CD4-positive, alpha-beta T cell (primary cell): ENCODE data around the gene IQGAP1. TPM values are rescaled to one million over a fixed set of nuclear protein-coding genes. Genes with fewer than 3 reads are reported as not detected.
"Not testable (repeated sequence)": the region's sequence is repeated elsewhere in the genome, so short reads cannot be mapped to it uniquely, and the experiment has no call there.

Source experiments
- ATAC-seq: fragments of 200-7000 bp; cut with Tn5 transposase; one replicate; pipeline ENCODE4 v1.10.0; 2022; ENCODE audit warnings: mild to moderate bottlenecking; ENCODE audit not compliant: poor library complexity
- CTCF ChIA-PET: fragments of 350-600 bp; sonication (Branson Sonifier 250); formaldehyde crosslinking; loops from one replicate; lab custom pipeline; 2021; ENCODE audit warnings: antibody characterized with exemption, inconsistent platforms; lab: Charles Lee
- POLR2A ChIA-PET: fragments of 350-600 bp; sonication (Branson Sonifier 250); formaldehyde crosslinking; loops from one replicate; lab custom pipeline; 2021; ENCODE audit warnings: antibody characterized with exemption, inconsistent platforms; lab: Charles Lee
- DNase-seq, 14 experiments: peaks; one replicate each; pipeline ENCODE4 v3.0.0-alpha.2; 2013 to 2020; ENCODE audit warnings: mixed read lengths in 2 of 14
- H3K27ac ChIP-seq, 2 donors: one replicate each; pipeline versions ENCODE4 v1.5.1 to v1.7.0; 2013; ENCODE audit warnings: low read length in 2 of 2, low read depth in 1 of 2, mild to moderate bottlenecking in 1 of 2
- H3K27me3 ChIP-seq, 2 experiments: 1 replicate in 1 of 2; 2 replicates in 1 of 2; pipeline versions ENCODE4 v1.6.1 to v1.7.0; 2013; ENCODE audit warnings: low read length in 2 of 2, control low read depth in 1 of 2, mild to moderate bottlenecking in 1 of 2, moderate library complexity in 1 of 2; ENCODE audit not compliant: insufficient read depth in 2 of 2, control insufficient read depth in 1 of 2
- H3K36me3 ChIP-seq: one replicate; pipeline ENCODE4 v1.6.1; 2013; ENCODE audit warnings: low read length, control low read depth; ENCODE audit not compliant: insufficient read depth
- H3K4me1 ChIP-seq: one replicate; pipeline ENCODE4 v1.6.1; 2013; ENCODE audit warnings: low read length, control low read depth; ENCODE audit not compliant: insufficient read depth
- H3K4me3 ChIP-seq: one replicate; pipeline ENCODE4 v1.5.1; 2013; ENCODE audit warnings: mild to moderate bottlenecking, low read length, moderate library complexity
- H3K9me3 ChIP-seq, 2 experiments: 1 replicate in 1 of 2; 2 replicates in 1 of 2; pipeline versions ENCODE4 v1.6.1 to v1.7.0; 2013; ENCODE audit warnings: low read length in 2 of 2, mild to moderate bottlenecking in 2 of 2, control low read depth in 1 of 2, moderate library complexity in 1 of 2; ENCODE audit not compliant: control insufficient read depth in 1 of 2, insufficient read depth in 1 of 2
- H3K27ac Mint-ChIP-seq: one replicate; pipeline ENCODE4 v1.8.0; 2020; ENCODE audit warnings: mixed read lengths
- H3K27me3 Mint-ChIP-seq: one replicate; pipeline ENCODE4 v1.8.0; 2021; ENCODE audit warnings: mixed read lengths
- H3K36me3 Mint-ChIP-seq: one replicate; pipeline ENCODE4 v1.8.0; 2021; ENCODE audit warnings: low read depth, mixed read lengths
- H3K4me1 Mint-ChIP-seq: one replicate; pipeline ENCODE4 v1.8.0; 2021; ENCODE audit warnings: low read depth, mixed read lengths
- H3K4me3 Mint-ChIP-seq: one replicate; pipeline ENCODE4 v1.8.0; 2020; ENCODE audit warnings: mild to moderate bottlenecking, mixed read lengths
- H3K9me3 Mint-ChIP-seq: one replicate; pipeline ENCODE4 v1.8.0; 2020; ENCODE audit warnings: mixed read lengths
- intact Hi-C, 2 experiments: fragments of 100-400 bp; cut with DNase I in 1 of 2; cut with micrococcal nuclease in 1 of 2; formaldehyde crosslinking; loops; one replicate each; pipeline versions ENCODE4 v1.15.1 to v1.9.0; 2023 to 2025; cut with DNase I, micrococcal nuclease
- total RNA-seq, 174 experiments: library from RNA in 2 of 174; stranded (reverse) in 2 of 174; gene quantifications; one replicate each; pipeline ENCODE4 v1.2.3 and lab custom pipeline; 2021 to 2026
- TF ChIP-seq, protein P1 (sequence below): fragments of 200-600 bp; IDR thresholded peaks from one replicate; pipeline ENCODE4 v1.8.0; 2022; ENCODE audit warnings: antibody characterized with exemption, mild to moderate bottlenecking

Gene IQGAP1
- total RNA-seq, 2 experiments from 2014 or later, result 76.8 to 78.7 TPM

DNA sequence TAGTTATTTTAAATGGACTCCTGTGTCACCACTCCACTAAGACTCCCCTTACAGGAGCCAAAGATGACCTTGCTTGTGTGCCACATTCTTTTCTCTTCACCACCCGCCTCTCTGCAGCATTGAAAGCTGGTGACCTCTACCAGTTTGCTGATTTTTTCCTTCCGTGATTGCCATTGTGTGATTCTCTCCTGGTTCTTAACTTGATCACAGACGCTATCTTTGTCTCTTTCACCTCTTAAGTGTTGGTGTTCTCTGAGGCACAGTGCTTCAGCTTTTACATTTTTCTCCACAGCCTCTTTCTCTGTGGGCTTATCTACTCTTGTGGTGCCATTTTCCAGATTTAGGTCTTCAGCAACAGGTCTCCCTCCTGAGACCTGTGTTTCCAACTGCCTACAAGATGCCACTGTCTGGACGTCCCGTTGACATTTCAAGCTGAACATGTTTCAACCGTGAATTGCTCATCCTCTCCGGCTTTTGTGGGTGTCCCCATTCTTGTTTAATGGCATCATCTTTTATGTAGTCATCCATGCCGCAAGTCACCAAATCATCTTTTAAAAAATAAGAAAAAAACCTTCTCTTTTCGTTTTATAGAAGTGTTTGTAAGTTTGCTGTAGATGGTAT lies 26.5 kb downstream of the IQGAP1 start:
- no peak overlapping the region for H3K4me3 ChIP-seq
- ChIA-PET CTCF (no interaction called here), POLR2A (interaction anchor here (0.9 to 3.4 kb wide), 3 partner anchors 14 to 52 kb away, joined by 3 to 15 read pairs (median 9); partner anchors contain the start of gene IQGAP1)
- Mint-ChIP-seq H3K27ac (peak overlapping the region; percentile 5), H3K9me3 (no peaks in the 10 kb centered on the region), H3K27me3 (no peaks in the 10 kb centered on the region), H3K36me3 (peaks cover 19% of the 10 kb centered on the region), H3K4me3 (peak overlapping the region; percentile 6), H3K4me1 (peaks cover 82% of the 10 kb centered on the region)
- no peaks in the 10 kb centered on the region for H3K9me3 ChIP-seq
- H3K27me3 ChIP-seq, result no peaks in the 10 kb centered on the region
- ATAC-seq (no peak), DNase-seq (peak in 2 of 14 experiments; percentile 14 to 31)
- TF ChIP-seq, protein P1, sequence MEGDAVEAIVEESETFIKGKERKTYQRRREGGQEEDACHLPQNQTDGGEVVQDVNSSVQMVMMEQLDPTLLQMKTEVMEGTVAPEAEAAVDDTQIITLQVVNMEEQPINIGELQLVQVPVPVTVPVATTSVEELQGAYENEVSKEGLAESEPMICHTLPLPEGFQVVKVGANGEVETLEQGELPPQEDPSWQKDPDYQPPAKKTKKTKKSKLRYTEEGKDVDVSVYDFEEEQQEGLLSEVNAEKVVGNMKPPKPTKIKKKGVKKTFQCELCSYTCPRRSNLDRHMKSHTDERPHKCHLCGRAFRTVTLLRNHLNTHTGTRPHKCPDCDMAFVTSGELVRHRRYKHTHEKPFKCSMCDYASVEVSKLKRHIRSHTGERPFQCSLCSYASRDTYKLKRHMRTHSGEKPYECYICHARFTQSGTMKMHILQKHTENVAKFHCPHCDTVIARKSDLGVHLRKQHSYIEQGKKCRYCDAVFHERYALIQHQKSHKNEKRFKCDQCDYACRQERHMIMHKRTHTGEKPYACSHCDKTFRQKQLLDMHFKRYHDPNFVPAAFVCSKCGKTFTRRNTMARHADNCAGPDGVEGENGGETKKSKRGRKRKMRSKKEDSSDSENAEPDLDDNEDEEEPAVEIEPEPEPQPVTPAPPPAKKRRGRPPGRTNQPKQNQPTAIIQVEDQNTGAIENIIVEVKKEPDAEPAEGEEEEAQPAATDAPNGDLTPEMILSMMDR, result no peak
- no peak overlapping the region for H3K27ac ChIP-seq
- H3K36me3 ChIP-seq, result peaks cover 2% of the 10 kb centered on the region
- intact Hi-C loops, result loop anchor here in 1 of 2 experiments (5.0 kb wide), 1 partner anchor 37 kb away; no protein-coding TSS in a partner anchor
- peaks cover 31% of the 10 kb centered on the region for H3K4me1 ChIP-seq

DNA sequence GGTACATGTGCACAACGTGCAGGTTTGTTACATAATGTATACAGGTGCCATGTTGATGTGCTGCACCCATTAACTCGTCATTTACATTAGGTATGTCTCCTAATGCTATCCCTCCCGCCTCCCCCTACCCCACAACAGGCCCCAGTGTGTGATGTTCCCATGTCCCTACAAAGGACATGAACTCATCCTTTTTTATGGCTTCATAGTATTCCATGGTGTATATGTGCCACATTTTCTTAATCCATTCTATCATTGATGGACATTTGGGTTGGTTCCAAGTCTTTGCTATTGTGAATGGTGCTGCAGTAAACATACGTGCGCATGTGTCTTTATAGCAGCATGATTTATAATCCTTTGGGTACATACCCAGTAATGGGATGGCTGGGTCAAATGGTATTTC lies 28.0 kb downstream of the IQGAP1 start:
- H3K9me3 ChIP-seq, result not testable (repeated sequence)

DNA sequence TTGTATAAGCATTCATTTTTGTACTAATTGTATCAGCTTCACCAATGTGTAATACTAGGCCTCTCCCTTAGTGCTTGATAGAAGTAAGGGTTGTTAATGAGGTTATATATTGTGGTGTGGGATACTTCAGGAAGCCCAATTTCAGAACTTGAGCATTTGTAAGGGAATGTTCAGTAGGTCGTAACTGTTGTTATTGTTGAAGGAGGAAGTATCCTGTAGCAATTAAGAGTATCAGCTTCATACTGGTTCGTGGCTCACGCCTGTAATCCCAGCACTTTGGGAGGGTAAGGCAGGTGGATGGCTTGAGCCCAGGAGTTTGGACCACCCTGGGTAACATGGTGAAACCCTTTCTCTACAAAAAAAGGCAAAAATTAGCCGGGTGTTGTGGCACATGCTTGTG lies 30.6 kb downstream of the IQGAP1 start:
- intact Hi-C loops, result no loop called here
- Histone ChIP-seq H3K4me3 (no peak overlapping the region), H3K27me3 (no peaks in the 10 kb centered on the region), H3K4me1 (peaks cover 50% of the 10 kb centered on the region), H3K36me3 (peaks cover 2% of the 10 kb centered on the region), H3K27ac (no peak overlapping the region), H3K9me3 (no peaks in the 10 kb centered on the region)
- Mint-ChIP-seq H3K9me3 (no peaks in the 10 kb centered on the region), H3K4me1 (peaks cover 76% of the 10 kb centered on the region), H3K4me3 (peak overlapping the region; percentile 38), H3K27ac (peak overlapping the region; percentile 71), H3K27me3 (no peaks in the 10 kb centered on the region), H3K36me3 (peaks cover 6% of the 10 kb centered on the region)
- TF ChIP-seq, protein P1, result no peak
- ChIA-PET POLR2A (interaction anchor here (0.8 kb wide), 1 partner anchor 484 kb away, joined by 3 read pairs; the partner anchor contains the start of gene MAN2A2), CTCF (interaction anchor here (0.8 to 1.5 kb wide), 2 partner anchors 30 to 57 kb away, joined by 3 to 4 read pairs; partner anchors contain the start of gene IQGAP1)
- ATAC-seq (no peak), DNase-seq (no peak)

More for the DNA sequence above, 28.0 kb downstream of the IQGAP1 start:
- H3K27ac ChIP-seq, DNase-seq, CTCF ChIA-PET, H3K36me3 ChIP-seq, H3K36me3 Mint-ChIP-seq, intact Hi-C loops, H3K27ac Mint-ChIP-seq, H3K4me3 ChIP-seq, H3K9me3 Mint-ChIP-seq, POLR2A ChIA-PET, ATAC-seq, H3K4me3 Mint-ChIP-seq, H3K27me3 Mint-ChIP-seq, H3K27me3 ChIP-seq: not testable (repeated sequence)
- H3K4me1 Mint-ChIP-seq, result peaks cover 88% of the 10 kb centered on the region
- H3K4me1 ChIP-seq, result peaks cover 40% of the 10 kb centered on the region
